HG03354 (cell line): Measurements from ENCODE around the gene DRGX.

Experiments
- ATAC-seq: cut with Tn5 transposase; IDR thresholded peaks from one replicate; pipeline ENCODE4 v1.9.1; 2021; ENCODE audit warnings: mild to moderate bottlenecking; ENCODE audit not compliant: unreplicated experiment, poor library complexity, severe bottlenecking

DRGX gene

DNA sequence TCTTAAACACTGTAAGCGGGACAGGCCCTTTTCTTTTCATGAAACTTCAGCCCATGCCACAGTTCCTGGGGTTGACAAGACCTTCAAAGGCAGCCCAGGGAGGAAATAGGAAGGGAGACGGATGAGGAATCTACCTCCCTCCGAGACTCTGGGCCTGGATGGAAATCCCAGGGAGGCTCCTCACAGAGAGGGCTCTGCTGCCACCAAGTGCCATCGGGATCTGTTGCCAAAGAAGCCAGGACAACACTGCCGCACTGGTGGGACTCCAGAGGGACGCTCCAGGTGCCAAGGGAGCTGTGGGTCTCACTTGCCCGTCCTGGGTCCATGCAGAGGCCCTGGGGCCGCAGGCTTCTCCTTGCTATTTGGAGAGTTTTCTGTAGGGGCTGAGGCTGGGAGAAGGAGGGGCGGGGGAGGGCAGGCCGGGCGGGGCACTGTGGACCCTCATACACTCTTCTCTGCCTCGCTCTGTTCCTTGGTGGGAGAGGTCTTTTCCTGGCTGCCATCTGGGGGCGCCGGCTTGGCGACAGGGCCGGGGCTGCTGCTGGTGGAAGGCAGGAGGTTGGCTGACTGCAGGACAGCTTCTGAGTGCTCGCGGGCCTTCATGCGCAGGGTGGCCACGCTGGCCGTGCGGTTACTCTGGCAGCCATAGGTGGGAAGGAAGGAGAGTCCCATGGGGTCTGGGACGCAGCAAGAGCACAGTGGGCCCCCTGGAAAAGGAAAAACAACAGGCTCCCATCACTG, 30.0 kb downstream of the DRGX start:
- ATAC-seq: no peak

- no peak for ATAC-seq
These were observed 30.6 kb downstream of the DRGX start for GRCh38 chr10:49365275-49365674.

DNA sequence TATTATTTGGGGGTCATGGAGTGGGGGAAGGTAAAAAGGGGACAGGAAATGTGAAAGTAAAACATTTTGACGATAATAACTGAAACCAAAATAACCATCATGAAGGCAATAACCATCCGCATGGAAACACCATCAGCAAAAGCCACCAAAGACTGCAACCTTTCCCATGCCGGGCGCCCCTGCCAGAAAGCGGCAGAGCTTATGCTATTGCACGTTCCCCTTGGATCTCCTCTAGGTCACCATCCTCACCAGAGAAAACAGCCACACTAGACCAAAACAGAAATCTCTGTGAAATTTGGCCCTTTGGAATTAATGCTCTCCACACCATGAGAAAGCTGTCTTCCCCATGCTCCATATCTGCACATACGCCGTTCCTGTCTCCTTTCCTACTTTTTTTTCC, 31.1 kb downstream of the DRGX start:
- no peak for ATAC-seq

- no peak for ATAC-seq
These were observed 31.8 kb downstream of the DRGX start for GRCh38 chr10:49364051-49364450.

DNA sequence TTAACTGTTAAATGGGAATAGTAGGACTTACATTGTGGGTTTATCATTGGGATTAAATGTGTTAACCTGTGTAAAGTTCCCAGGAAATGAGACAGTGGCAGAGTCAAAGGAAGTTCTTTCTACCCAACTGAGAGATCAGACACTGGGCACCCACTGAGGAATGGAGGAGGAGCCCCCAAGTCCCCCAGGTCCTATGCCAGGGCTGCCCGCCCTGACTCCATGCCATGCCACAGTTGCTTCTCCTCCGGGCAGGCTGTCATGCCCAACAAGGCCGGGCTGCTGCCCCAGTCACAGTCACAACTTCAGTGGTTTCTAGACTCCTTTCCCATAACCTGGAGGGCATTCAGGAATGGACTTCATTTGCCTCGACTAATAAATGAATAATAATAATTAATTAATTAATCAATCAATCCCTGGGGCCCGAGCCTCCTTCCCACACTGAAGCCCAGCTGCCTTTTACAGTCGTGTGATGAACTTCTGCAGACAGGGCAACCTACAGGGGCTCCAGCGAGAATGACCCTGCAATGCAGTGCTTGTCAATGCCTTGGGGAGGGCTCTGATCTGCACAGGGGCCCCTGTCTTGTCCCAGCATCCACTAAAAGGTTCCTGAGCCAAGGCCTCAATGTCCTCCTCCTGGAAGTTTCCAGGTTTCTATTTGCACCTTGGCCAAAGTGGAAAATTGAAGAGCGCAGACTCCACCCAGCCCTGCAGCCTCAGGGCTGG, 32.4 kb downstream of the DRGX start:
- no peak for ATAC-seq

DNA sequence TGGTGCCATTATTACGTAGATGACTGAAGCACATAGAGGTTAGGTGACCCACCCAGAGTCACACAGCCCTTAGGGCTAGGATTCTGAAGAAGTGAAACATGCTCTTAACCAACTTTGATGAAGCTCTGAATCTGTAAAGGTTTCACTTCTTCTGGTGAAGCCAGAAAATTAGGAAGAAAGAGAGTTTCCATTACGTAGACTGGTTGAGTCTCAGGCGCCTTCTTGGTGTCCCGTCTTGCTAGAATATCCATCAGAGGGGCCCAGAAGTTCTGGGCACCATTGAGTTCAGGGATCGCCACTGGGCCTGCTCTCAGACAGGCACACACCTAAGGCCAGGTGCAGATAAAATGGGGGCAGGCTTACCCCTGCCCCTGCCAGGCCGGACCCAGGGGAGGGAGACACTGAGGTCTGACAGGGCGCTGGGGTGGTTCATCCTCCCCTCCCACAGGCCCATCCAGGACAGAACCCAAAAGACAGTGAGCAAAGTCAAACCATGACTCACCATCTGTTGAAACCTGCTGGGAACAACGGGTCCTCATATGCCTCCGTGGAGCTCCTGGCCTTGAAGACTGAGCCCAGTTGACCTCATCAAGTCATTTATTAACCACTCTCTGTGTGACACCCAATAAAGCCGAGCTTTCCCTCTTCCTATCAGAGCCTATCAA, 33.2 kb downstream of the DRGX start:
- peak; percentile 84 for ATAC-seq

- ATAC-seq: no peak
These were observed 33.9 kb downstream of the DRGX start for GRCh38 chr10:49361735-49362568.

DNA sequence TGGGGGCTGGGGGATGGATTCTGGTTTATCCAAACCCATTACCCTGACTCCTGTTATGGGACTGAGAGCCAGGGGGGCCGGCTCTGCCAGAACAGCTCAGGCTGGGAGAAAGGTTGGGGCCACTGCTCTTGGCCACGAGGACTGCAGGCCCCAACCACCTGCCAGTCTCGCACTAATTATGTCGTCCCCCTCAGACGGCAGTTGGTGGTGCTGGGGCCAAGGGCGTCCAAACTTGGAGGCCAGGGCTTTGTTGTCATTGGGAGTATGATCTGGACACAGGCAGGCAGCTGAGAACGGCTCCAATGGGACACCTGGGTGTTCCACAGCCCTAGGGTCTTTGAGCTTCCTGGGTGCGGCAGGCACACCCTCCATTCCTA, 34.7 kb downstream of the DRGX start:
- ATAC-seq: no peak

DNA sequence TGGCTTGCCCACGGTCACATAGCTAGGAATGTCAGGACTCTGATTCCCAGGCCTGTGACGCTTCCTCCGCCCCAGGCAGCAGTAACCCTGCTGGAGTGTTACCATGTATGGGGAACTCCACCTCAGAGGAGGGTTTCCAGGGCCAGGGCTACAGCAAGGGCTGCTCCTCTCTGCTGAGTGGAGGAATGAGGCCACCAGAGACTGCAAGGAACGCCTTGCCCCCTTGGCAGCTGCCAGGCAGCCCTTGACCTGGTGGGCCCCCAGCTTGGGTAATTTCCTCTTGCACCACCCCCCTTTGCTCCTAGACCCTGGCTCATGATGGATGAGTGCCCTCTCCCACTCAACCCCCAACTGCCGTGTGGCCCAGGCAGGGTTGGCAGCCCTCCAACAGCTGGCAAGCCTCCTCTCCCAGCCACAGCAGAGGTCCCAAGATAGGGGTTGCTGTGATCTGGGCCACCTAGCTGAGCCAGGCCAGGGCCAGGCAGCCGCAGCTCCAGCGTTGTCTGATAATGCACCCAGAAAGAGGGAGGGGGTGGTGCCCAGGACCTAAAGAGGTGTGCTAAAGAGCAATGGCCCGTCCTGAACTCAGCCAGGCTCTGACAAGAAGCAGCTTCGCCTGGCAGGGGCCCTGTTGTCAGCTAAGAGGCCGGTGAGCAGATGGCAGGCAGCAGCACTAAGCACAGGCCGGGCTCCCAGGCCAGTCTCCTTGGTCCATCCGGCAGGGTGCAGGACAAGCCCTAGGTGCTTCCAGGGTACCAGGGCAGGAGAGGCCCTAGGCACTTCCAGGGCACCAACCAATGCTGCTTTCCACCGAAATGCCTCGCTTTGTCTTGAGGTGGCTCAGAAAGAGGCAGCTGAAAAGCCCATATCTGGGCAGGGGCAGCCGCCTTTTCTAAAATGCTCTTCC, 35.4 kb downstream of the DRGX start:
- ATAC-seq: no peak

DNA sequence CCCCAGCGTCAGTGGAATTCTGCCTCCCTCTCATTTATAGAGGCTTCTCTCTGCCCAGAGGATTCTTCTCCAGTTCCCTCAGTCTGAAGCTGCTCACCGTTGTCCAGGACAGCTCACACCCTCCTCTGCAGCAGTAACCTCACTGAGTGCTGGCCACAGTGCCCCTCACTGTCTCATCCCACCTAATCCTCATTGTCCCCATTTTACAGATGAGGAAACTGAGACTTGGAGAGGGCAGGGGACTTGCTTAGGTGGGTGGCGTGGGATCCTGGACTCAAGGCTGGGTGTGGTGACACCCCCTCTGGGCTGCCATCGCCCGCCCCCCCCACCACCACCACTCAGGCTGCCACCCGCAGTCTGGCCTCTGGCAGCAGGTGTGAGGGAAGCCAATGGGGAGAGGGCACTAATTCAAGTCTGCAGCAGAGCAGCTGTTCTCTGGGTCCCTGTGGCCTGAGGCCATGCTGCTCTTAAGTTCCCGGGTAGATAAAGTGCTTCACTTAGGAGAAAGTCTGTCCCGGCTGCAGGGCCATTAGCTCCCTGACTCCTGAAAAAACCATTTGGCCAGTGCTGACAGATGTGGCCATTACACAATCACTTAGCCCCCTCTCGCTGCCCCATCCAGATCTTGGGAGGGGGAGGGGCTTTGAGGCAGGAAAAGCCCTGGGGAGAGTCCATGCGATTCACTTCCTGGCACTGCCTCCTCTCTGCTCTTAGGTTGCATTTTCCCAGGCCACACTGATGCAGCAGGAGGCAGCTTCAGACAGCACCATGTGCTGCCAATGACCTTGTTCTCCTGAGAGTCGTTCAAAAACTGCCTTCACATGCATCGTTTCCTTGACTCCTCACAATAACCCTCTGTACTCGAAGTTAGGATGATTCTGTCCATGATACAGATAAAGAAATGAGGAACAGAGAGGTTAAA, 36.3 kb downstream of the DRGX start:
- no peak for ATAC-seq

DNA sequence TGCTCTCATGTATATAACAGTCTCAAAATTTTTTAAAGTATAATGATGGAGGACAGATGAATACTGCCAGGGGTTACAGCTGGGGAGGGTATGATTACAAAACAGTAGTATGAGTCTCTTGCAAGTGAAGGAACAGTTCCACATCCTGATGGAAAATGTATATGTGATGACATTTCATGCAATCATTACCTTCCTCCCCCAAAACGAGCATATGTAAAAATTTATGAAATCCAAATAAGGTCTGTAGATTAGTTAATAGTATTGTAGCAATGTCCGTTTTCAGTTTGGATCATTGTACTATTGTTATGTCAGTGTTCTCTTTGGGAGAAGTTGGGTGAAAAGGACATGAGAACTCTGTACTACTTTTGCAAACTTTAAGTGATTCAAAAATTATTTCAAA, 38.0 kb downstream of the DRGX start:
- ATAC-seq: no peak

- ATAC-seq: no peak
These were observed 38.9 kb downstream of the DRGX start for GRCh38 chr10:49356944-49357343.

- no peak for ATAC-seq
These were observed 39.7 kb downstream of the DRGX start for GRCh38 chr10:49356181-49356580.

DNA sequence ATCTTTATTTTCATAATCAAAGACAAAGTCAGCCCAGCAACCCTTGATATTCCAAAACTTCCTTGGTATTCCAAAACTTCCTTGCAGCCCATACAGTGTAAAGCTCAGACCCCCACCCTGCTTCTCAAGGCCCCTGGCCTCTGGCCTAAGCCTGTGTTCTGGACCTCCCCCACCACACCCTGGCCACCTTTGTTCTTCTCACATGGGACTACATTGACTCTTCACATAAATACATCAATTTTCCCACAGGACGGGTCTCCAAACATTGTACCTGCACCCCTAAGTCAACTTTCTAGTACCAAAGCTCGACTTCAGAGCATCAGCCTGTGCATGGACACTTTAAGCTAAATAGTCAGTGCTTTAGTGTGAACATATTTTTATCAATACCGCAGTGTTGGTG, 40.7 kb downstream of the DRGX start:
- no peak for ATAC-seq

- no peak for ATAC-seq
These were observed 41.3 kb downstream of the DRGX start for GRCh38 chr10:49354593-49354992.

DNA sequence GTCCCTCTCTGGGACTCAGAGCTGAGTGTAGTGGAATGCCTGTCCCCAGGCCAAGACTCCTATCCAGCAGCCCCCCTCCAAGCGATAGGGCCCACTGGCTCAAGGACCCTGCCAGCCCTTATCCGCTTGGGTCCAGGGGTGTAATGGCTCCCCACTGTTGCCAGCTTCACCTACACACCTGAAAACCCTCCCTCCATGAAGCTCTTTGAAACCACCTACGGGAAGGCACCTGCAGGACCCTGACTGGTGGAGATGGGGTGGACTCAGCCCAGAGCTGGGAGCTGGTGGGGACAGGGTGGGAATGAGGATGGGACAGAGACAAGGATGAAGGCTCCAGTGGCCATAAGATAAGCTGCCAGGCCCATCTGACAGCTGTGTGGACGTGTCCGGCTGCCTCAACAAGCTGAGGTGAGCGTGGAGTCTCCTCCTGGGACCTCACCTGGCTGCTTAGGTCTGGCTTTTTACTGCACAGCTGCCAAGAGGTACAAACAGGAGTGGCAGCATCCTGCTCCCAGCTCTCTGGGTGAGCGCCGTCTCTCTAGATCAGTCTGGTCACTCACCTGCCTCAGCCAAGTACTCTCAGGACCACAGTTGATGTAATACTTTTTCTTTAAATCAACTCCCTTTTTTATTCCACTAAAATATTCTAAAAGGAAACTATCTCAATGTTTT, 41.9 kb downstream of the DRGX start:
- ATAC-seq: no peak

GRCh38 chr10:49353026-49353894, 42.6 kb downstream of the DRGX start:
- no peak for ATAC-seq
